ENCODE data around the gene EPHA10.
"Not testable (repeated sequence)": the region's sequence is repeated elsewhere in the genome, so short reads cannot be mapped to it uniquely, and the experiment has no call there.

The EPHA10 gene

GRCh38 chr1:37764888-37765441 is at the start of gene EPHA10:
EPHA10 (minus strand) TSS chr1:37765120; CDS start chr1:37765066, 54 bp downstream.
- DNase-seq = no peak

GRCh38 chr1:37814252-37814651 is 49.3 kb upstream of the EPHA10 start:
- DNase-seq = no peak

- no peak for DNase-seq
Measured at GRCh38 chr1:37813529-37814145, 48.7 kb upstream of the EPHA10 start.

GRCh38 chr1:37811027-37811655 is 46.2 kb upstream of the EPHA10 start:
- peak; percentile 66 to 73 for DNase-seq

GRCh38 chr1:37809942-37810341 is 45.0 kb upstream of the EPHA10 start:
- no peak for DNase-seq

- peak in 1 of 2 donors; percentile 60 for DNase-seq
Measured at GRCh38 chr1:37808369-37809319, 43.7 kb upstream of the EPHA10 start.

- DNase-seq = peak; percentile 95 to 96
Measured at GRCh38 chr1:37807555-37808368, 42.8 kb upstream of the EPHA10 start, which contains the start of the genes C1orf122 and YRDC. C1orf122 (plus strand) TSS chr1:37807790; CDS start chr1:37808405, 615 bp downstream. YRDC (minus strand) TSS chr1:37808208; CDS start chr1:37808180, 28 bp downstream.

- DNase-seq = no peak
Measured at GRCh38 chr1:37807220-37807554, 42.3 kb upstream of the EPHA10 start.

- no peak for DNase-seq
Measured at GRCh38 chr1:37802439-37802838, 37.5 kb upstream of the EPHA10 start.

GRCh38 chr1:37797750-37798345 is 32.9 kb upstream of the EPHA10 start:
- no peak for DNase-seq

GRCh38 chr1:37795340-37796125 is 30.6 kb upstream of the EPHA10 start:
- DNase-seq = peak; percentile 52 to 66

- no peak for DNase-seq
Measured at GRCh38 chr1:37794372-37795339, 29.7 kb upstream of the EPHA10 start.

- DNase-seq = peak; percentile 30 to 52
Measured at GRCh38 chr1:37793773-37794371, 29.0 kb upstream of the EPHA10 start, which contains the start of gene MANEAL. MANEAL (plus strand) TSS chr1:37793847; CDS start chr1:37794183, 336 bp downstream.

GRCh38 chr1:37792943-37793686 is 28.2 kb upstream of the EPHA10 start:
- DNase-seq = no peak

- no peak for DNase-seq
Measured at GRCh38 chr1:37782491-37782890, 17.6 kb upstream of the EPHA10 start.

GRCh38 chr1:37778654-37779053 is 13.7 kb upstream of the EPHA10 start:
- no peak for DNase-seq

GRCh38 chr1:37776946-37777516 is 12.1 kb upstream of the EPHA10 start:
- DNase-seq = peak in 1 of 2 donors; percentile 40

GRCh38 chr1:37771440-37771839 is 6.5 kb upstream of the EPHA10 start:
- DNase-seq = not testable (repeated sequence)
